Gastrocnemius medialis (tissue), 4 donors: ENCODE measurements around the gene SLC44A1. TPM values are rescaled to one million over a fixed set of nuclear protein-coding genes. Genes with fewer than 3 reads are reported as not detected.

Experiments
- ATAC-seq, 2 donors: fragments of 150-250 bp; one replicate each; pipeline ENCODE4 v1.9.1; 2016
- DNase-seq, 2 donors: peaks; one replicate each; pipeline ENCODE4 v3.0.0-alpha.2; 2019
- H3K27ac ChIP-seq, 4 donors: fragments of 200-600 bp; sonication (generic); 1 replicate in 1 of 4; 2 replicates in 3 of 4; pipeline ENCODE4 v1.5.1; 2016 to 2018; ENCODE audit warnings: mild to moderate bottlenecking in 2 of 4, moderate library complexity in 1 of 4
- H3K27me3 ChIP-seq, 3 donors: fragments of 200-600 bp; sonication (generic) in 2 of 3; 1 replicate in 1 of 3; 2 replicates in 2 of 3; pipeline versions ENCODE4 v1.5.1 to v1.6.0; 2016 to 2019; ENCODE audit warnings: mild to moderate bottlenecking in 1 of 3, moderate library complexity in 1 of 3
- H3K36me3 ChIP-seq, 2 donors: fragments of 200-600 bp; sonication (generic) in 1 of 2; one replicate each; pipeline ENCODE4 v1.5.1; 2017 to 2018
- H3K4me1 ChIP-seq, 2 donors: fragments of 200-600 bp; sonication (generic) in 1 of 2; one replicate each; pipeline ENCODE4 v1.5.1; 2016 to 2017; ENCODE audit warnings: mild to moderate bottlenecking in 2 of 2
- H3K4me3 ChIP-seq, 4 donors: fragments of 200-600 bp; sonication (generic) in 3 of 4; 1 replicate in 1 of 4; 2 replicates in 3 of 4; pipeline ENCODE4 v1.5.1; 2016 to 2019; ENCODE audit warnings: mild to moderate bottlenecking in 2 of 4
- H3K9me3 ChIP-seq, 3 donors: fragments of 200-600 bp; sonication (generic) in 2 of 3; 1 replicate in 1 of 3; 2 replicates in 2 of 3; pipeline ENCODE4 v1.5.1; 2016 to 2019
- POLR2A ChIP-seq, 2 donors: fragments of 450-650 bp; IDR thresholded peaks; one replicate each; pipeline ENCODE4 v1.6.1; 2017; ENCODE audit warnings: antibody characterized with exemption in 2 of 2, mild to moderate bottlenecking in 2 of 2, moderate library complexity in 2 of 2
- in situ Hi-C, 4 donors: fragments of 200-750 bp; cut with MboI; loops; one replicate each; pipeline versions ENCODE4 v1.15.0 to v1.8.0; 2017; ENCODE audit warnings: low sequenced_read_pairs in 4 of 4
- intact Hi-C: fragments of 100-400 bp; cut with DNase I; formaldehyde crosslinking; loops from one replicate; pipeline ENCODE4 v1.15.1; 2023; ENCODE audit warnings: low total_unique reads
- total RNA-seq, 4 donors: library from RNA; depleted of rRNA; stranded (reverse); fragments of >200 nt; gene quantifications; one replicate each; pipeline versions ENCODE4 v1.1.0 to v1.2.3, GENCODE V29; 2016
- TF ChIP-seq, protein P1 (sequence below), 5 experiments: fragments of 450-650 bp in 3 of 5; fragments of 200-600 bp in 2 of 5; sonication (generic) in 2 of 5; IDR thresholded peaks in 4 of 5; conservative IDR thresholded peaks in 1 of 5; 1 replicate in 4 of 5; 2 replicates in 1 of 5; pipeline ENCODE4 v1.5.1; 2016 to 2019; ENCODE audit warnings: antibody characterized with exemption in 5 of 5, mild to moderate bottlenecking in 3 of 5, moderate library complexity in 3 of 5

The SLC44A1 gene
- total RNA-seq, 4 donors from 2014 or later, result 5.4 to 15.9 (median 11.3) TPM

DNA sequence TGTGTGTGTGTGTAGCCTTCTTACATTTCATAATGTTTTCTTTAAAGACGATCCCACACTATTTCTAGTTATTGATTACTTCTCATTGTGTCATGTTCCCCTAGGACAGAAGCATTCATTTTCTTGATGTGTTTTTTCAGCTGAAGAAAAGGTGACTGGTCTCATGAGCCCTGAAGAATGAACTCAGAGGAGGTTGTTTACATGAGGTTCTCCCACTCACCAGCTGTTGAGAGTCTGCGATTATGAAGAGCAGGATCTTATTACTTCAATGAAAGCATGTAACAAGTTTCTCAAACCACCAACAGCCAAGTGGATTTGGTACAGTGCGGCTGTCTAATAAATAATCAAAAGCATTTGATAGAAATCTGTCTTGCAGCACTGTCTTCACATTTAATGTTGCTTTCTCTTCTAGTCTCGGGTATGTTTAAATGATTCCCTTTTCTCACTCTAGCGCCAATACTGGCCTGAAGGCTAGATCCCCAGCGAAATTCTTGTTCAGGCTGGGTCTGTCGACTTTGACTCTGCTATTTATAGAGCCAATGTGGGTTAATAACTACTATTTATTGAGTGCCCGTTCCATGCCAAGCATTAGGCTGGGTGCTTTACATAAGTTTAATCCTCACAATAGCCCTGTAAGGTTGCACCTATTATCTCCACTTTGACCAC lies 193.8 kb downstream of the SLC44A1 start:
- DNase-seq (peak; percentile 23 to 30), ATAC-seq (peak; percentile 72 to 84)
- Histone ChIP-seq H3K27me3 (no peaks in the 10 kb centered on the region), H3K27ac (peak overlapping the region; percentile 78 to 95 (median 93)), H3K4me3 (peak overlapping the region in 2 of 4 donors; percentile 6 to 21), H3K4me1 (peaks cover 52 to 56% of the 10 kb centered on the region in 2 donors), H3K9me3 (no peaks in the 10 kb centered on the region), H3K36me3 (no peaks in the 10 kb centered on the region)
- TF ChIP-seq, protein P1, sequence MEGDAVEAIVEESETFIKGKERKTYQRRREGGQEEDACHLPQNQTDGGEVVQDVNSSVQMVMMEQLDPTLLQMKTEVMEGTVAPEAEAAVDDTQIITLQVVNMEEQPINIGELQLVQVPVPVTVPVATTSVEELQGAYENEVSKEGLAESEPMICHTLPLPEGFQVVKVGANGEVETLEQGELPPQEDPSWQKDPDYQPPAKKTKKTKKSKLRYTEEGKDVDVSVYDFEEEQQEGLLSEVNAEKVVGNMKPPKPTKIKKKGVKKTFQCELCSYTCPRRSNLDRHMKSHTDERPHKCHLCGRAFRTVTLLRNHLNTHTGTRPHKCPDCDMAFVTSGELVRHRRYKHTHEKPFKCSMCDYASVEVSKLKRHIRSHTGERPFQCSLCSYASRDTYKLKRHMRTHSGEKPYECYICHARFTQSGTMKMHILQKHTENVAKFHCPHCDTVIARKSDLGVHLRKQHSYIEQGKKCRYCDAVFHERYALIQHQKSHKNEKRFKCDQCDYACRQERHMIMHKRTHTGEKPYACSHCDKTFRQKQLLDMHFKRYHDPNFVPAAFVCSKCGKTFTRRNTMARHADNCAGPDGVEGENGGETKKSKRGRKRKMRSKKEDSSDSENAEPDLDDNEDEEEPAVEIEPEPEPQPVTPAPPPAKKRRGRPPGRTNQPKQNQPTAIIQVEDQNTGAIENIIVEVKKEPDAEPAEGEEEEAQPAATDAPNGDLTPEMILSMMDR (IDR thresholded peaks at IDR 0.05 in 4 of 5, conservative IDR thresholded peaks at IDR 0.05 in 1 of 5), result no peak
- TF ChIP-seq POLR2A (IDR thresholded peaks at IDR 0.05), result peak in 1 of 2 donors; percentile 56
- in situ Hi-C loops (loop anchor here in 2 of 4 donors (25.0 kb wide), 2 partner anchors 249 to 274 kb away; partner anchors contain the start of gene TMEM38B (in 1 of the 2)), intact Hi-C loops (no loop called here)

DNA sequence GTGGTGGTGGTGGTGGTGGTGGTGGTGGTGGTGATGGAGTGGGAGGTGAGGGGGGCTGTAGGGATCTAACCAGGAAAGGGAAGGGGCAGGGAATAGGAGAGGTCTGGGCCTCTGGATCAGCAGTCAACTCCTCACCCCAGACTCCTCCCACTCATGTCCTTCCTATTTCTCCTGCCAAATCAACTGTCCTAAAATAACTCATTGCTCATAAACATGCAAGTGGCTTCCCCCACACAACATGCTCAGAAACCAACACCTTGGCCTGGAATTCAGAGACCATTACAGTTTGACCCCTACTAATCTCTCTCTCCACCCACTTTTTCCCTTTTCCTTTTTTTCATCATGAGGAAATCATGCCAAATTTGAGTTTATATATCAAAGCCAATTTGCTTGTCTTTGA lies 195.0 kb downstream of the SLC44A1 start:
- peak in 1 of 2 donors; percentile 8 for TF ChIP-seq POLR2A (IDR thresholded peaks at IDR 0.05)
- TF ChIP-seq, protein P1 (IDR thresholded peaks at IDR 0.05 in 4 of 5, conservative IDR thresholded peaks at IDR 0.05 in 1 of 5), result no peak
- H3K27ac ChIP-seq, result peak overlapping the region; percentile 78 to 95 (median 93)
- intact Hi-C loops, result no loop called here
- no peak overlapping the region for H3K4me3 ChIP-seq
- H3K9me3 ChIP-seq, result no peaks in the 10 kb centered on the region
- in situ Hi-C loops, result loop anchor here in 2 of 4 donors (25.0 kb wide), 2 partner anchors 248 to 273 kb away; partner anchors contain the start of gene TMEM38B (in 1 of the 2)
- ATAC-seq (peak; percentile 71 to 88), DNase-seq (peak; percentile 56 to 68)
- peaks cover 62 to 63% of the 10 kb centered on the region in 2 donors for H3K4me1 ChIP-seq
- H3K27me3 ChIP-seq, result no peaks in the 10 kb centered on the region
- no peaks in the 10 kb centered on the region for H3K36me3 ChIP-seq

DNA sequence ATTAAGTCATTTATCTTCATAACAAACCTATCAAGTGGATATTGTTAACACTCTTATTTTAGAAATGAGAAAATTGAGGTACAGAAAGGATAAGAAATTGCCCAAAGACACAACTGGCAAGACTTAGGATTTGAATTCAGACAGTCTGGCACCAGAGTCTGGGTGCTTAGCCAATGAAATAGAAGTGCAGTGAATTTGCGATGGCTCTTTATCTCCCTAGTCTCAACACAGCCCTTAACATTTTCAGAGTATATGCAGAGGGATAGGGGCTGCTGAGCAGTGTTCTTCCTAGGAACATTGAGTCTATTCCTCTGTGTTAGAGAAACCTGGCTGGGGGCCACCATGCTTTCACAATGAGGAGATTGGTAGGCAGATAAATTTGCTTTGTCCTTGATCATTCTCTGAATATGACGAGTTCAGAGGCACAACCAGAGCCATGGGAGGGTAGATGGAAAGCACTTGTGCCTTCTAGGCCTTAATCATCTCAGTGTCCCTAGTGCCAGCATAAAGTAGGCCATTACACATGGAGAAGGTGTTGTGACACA lies 197.2 kb downstream of the SLC44A1 start:
- Histone ChIP-seq H3K9me3 (no peaks in the 10 kb centered on the region), H3K4me3 (no peak overlapping the region), H3K4me1 (peaks cover 77 to 79% of the 10 kb centered on the region in 2 donors), H3K27ac (peak overlapping the region; percentile 91 to 95 (median 94)), H3K36me3 (no peaks in the 10 kb centered on the region), H3K27me3 (no peaks in the 10 kb centered on the region)
- intact Hi-C loops (loop anchor here (10.0 kb wide), 2 partner anchors 113 to 447 kb away; partner anchors contain the start of gene FKTN), in situ Hi-C loops (loop anchor here in 2 of 4 donors (25.0 kb wide), 2 partner anchors 246 to 271 kb away; partner anchors contain the start of gene TMEM38B (in 1 of the 2))
- ATAC-seq (no peak), DNase-seq (peak in 1 of 2 donors; percentile 44)
- TF ChIP-seq, protein P1 (IDR thresholded peaks at IDR 0.05 in 4 of 5, conservative IDR thresholded peaks at IDR 0.05 in 1 of 5), result no peak
- no peak for TF ChIP-seq POLR2A (IDR thresholded peaks at IDR 0.05)

DNA sequence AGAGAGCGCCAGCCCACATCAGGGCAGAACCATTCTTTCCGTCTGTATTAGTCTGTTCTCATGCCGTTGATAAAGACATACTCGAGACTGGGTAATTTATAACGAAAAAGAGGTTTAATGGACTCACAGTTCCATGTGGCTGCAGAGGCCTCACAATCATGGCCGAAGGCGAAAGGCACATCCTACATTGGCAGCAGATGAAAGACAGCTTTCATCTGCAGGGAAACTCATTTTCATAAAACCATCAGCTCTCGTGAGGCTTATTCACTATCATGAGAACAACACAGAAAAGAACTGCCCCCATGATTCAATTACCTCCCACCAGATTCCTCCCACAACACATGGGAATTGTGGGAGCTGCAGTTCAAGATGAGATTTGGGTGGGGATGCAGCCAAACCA lies 198.7 kb downstream of the SLC44A1 start:
- no peak for ATAC-seq
- in situ Hi-C loops (loop anchor here in 2 of 4 donors (25.0 kb wide), 2 partner anchors 244 to 269 kb away; partner anchors contain the start of gene TMEM38B (in 1 of the 2)), intact Hi-C loops (loop anchor here (10.0 kb wide), 2 partner anchors 112 to 448 kb away; partner anchors contain the start of gene FKTN)
- Histone ChIP-seq H3K27ac (peak overlapping the region; percentile 93 to 96 (median 95)), H3K4me1 (peaks cover 70 to 77% of the 10 kb centered on the region in 2 donors), H3K36me3 (no peaks in the 10 kb centered on the region), H3K4me3 (no peak overlapping the region), H3K9me3 (no peaks in the 10 kb centered on the region), H3K27me3 (no peaks in the 10 kb centered on the region)
- DNase-seq, result no peak
- TF ChIP-seq, protein P1 (IDR thresholded peaks at IDR 0.05 in 4 of 5, conservative IDR thresholded peaks at IDR 0.05 in 1 of 5), result no peak
- no peak for TF ChIP-seq POLR2A (IDR thresholded peaks at IDR 0.05)
